GM18519 (cell line): Measurements from ENCODE around the gene BATF3.

ENCODE experiments used
- ATAC-seq: cut with Tn5 transposase; IDR thresholded peaks from one replicate; pipeline ENCODE4 v1.9.1; 2021; ENCODE audit warnings: mild to moderate bottlenecking, moderate library complexity; ENCODE audit not compliant: unreplicated experiment, low FRiP score

BATF3 gene

GRCh38 chr1:212710566-212710965, 10.9 kb upstream of the BATF3 start:
- ATAC-seq: no peak

GRCh38 chr1:212703991-212704564, 4.4 kb upstream of the BATF3 start:
- no peak for ATAC-seq

GRCh38 chr1:212702672-212703071, 3.0 kb upstream of the BATF3 start:
- ATAC-seq: no peak

- ATAC-seq: no peak
These were observed 2.3 kb upstream of the BATF3 start for GRCh38 chr1:212701910-212702309.

GRCh38 chr1:212700892-212701819, 1.5 kb upstream of the BATF3 start:
- no peak for ATAC-seq

- no peak for ATAC-seq
These were observed 717 bp upstream of the BATF3 start for GRCh38 chr1:212700223-212700891.

- peak; percentile 47 for ATAC-seq
These were observed 476 bp downstream of the BATF3 start for GRCh38 chr1:212699104-212699624.

- no peak for ATAC-seq
These were observed 1.1 kb downstream of the BATF3 start for GRCh38 chr1:212698467-212699103.

GRCh38 chr1:212696721-212697331, 2.8 kb downstream of the BATF3 start:
- no peak for ATAC-seq

GRCh38 chr1:212692774-212693644, 6.6 kb downstream of the BATF3 start:
- no peak for ATAC-seq

- ATAC-seq: no peak
These were observed 8.0 kb downstream of the BATF3 start for GRCh38 chr1:212691561-212692071.

- ATAC-seq: no peak
These were observed 8.7 kb downstream of the BATF3 start for GRCh38 chr1:212690816-212691403.

GRCh38 chr1:212689758-212690529, 9.7 kb downstream of the BATF3 start:
- ATAC-seq: no peak

- no peak for ATAC-seq
These were observed 10.4 kb downstream of the BATF3 start for GRCh38 chr1:212689196-212689725.

- ATAC-seq: no peak
These were observed 11.1 kb downstream of the BATF3 start for GRCh38 chr1:212688341-212689047.

GRCh38 chr1:212687811-212688210, 11.8 kb downstream of the BATF3 start:
- no peak for ATAC-seq

- no peak for ATAC-seq
These were observed 13.0 kb downstream of the BATF3 start for GRCh38 chr1:212686591-212686990.
